GM04504 (cell line): ENCODE data around the gene SGSM2.

Experiments
- DNase-seq: peaks from one replicate; pipeline ENCODE4 v3.0.0-alpha.2; 2012; ENCODE audit warnings: low read depth

The SGSM2 gene

GRCh38 chr17:2336215-2336851 is 968 bp upstream of the SGSM2 start, which contains the start of gene TSR1:
TSS of gene TSR1 (minus strand) at chr17:2336457. CDS start at chr17:2336427, 30 bp downstream.
- peak; percentile 77 for DNase-seq

GRCh38 chr17:2337544-2338314 is 428 bp downstream of the SGSM2 start:
- DNase-seq = no peak

- no peak for DNase-seq
These were observed 985 bp downstream of the SGSM2 start for GRCh38 chr17:2338315-2338657.

GRCh38 chr17:2343421-2343820 is 6.1 kb downstream of the SGSM2 start:
- no peak for DNase-seq

GRCh38 chr17:2344528-2344927 is 7.2 kb downstream of the SGSM2 start:
- DNase-seq = no peak

GRCh38 chr17:2346475-2346874 is 9.2 kb downstream of the SGSM2 start:
- DNase-seq = no peak

GRCh38 chr17:2347805-2348685 is 10.7 kb downstream of the SGSM2 start:
- peak; percentile 81 for DNase-seq

GRCh38 chr17:2351269-2351668 is 14.0 kb downstream of the SGSM2 start:
- DNase-seq = no peak

- no peak for DNase-seq
These were observed 17.0 kb downstream of the SGSM2 start for GRCh38 chr17:2354311-2354710.

- no peak for DNase-seq
These were observed 19.9 kb downstream of the SGSM2 start for GRCh38 chr17:2357237-2357636.

- no peak for DNase-seq
These were observed 20.7 kb downstream of the SGSM2 start for GRCh38 chr17:2357931-2358434.

GRCh38 chr17:2361010-2361760 is 23.9 kb downstream of the SGSM2 start:
- DNase-seq = no peak

GRCh38 chr17:2362016-2362415 is 24.7 kb downstream of the SGSM2 start:
- no peak for DNase-seq

- DNase-seq = no peak
These were observed 25.1 kb downstream of the SGSM2 start for GRCh38 chr17:2362416-2362815.

GRCh38 chr17:2362881-2363280 is 25.6 kb downstream of the SGSM2 start:
- DNase-seq = no peak

GRCh38 chr17:2363318-2363717 is 26.0 kb downstream of the SGSM2 start:
- no peak for DNase-seq

GRCh38 chr17:2363851-2364762 is 26.8 kb downstream of the SGSM2 start:
- DNase-seq = no peak

- DNase-seq = no peak
These were observed 27.4 kb downstream of the SGSM2 start for GRCh38 chr17:2364763-2365116.

GRCh38 chr17:2365132-2365531 is 27.8 kb downstream of the SGSM2 start:
- DNase-seq = no peak

- no peak for DNase-seq
These were observed 29.6 kb downstream of the SGSM2 start for GRCh38 chr17:2366747-2367494.
